DMS153 treated with DMSO at 0.1 percent for 48 hours (cell line): ENCODE results near the gene CEP112.
"Not testable (repeated sequence)": the region's sequence is repeated elsewhere in the genome, so short reads cannot be mapped to it uniquely, and the experiment has no call there.

ENCODE experiments used
- DNase-seq: peaks from one replicate; lab custom pipeline; 2025; ENCODE audit not compliant: unreplicated experiment; lab: John Stamatoyannopoulos, UW

Gene CEP112

DNA sequence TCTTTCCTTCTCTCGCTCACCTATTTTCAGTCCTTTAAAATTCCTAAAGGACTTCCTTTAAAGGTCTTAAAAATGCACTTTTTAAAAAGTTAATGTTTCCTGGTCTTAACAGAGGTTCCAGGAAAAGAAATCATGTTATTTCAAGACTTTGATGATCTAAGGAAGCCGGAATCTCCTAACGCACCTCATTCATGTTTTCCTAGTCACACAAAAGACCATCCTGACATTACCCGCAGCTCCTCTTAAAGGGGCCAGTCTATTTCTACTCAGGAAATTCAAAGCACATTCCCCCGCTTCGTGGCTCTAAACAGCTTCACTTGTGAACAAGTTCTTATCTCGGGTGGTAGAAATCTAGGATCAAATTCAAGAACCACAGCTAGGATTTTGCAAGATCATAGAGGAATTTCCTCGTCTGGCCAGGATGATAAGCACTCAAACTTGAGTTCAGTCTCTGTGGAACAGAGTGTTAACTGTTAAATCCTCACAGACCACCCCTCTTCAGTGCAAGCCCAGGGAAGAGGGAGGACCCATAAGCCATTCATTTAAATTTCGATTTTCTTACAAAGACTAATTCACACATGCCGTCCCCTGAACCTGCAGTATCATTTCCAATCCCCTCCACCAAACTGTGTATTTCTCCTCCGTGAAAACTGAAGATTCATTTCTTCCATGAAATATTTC, 493.4 kb downstream of the CEP112 start:
- DNase-seq = no peak

DNA sequence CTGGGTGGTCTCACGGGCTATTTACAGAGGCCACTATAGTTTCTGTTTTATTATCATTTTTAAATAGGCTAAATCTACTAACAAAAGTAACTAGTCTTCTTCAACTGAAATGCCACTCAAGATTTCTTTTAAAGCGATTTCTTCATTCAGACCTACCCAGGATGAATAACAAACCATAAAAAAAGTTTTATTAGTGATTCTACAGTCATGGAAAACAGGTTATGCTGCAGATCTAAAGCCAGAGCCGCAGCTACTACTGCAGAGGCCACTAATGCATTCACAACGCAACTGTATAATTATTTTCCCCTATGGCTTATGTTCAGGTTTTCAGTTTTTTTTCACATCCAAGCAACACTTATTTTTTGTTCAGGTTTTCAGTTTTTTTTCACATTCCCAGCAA, 494.3 kb downstream of the CEP112 start:
- DNase-seq = no peak

- no peak for DNase-seq
Measured at GRCh38 chr17:65696739-65697394, 495.1 kb downstream of the CEP112 start.

DNA sequence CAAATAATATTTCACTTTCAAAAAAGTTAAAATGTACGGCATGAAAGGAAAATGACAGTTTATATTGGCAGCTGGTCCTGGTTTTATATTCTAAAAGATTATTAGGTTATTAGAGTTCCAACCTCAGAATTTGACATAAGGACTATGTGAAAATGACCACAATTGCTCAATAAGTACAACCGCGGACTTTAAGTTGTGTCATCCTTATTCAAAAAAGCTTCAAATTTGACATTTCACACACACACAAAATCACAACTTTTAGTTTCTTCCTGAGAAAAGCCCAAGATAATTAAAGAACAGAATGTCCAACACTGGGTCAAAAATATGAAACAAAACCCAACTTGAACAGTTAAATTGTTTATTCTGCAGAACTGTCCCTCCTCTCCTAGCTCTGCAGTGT, 497.3 kb downstream of the CEP112 start:
- no peak for DNase-seq

DNA sequence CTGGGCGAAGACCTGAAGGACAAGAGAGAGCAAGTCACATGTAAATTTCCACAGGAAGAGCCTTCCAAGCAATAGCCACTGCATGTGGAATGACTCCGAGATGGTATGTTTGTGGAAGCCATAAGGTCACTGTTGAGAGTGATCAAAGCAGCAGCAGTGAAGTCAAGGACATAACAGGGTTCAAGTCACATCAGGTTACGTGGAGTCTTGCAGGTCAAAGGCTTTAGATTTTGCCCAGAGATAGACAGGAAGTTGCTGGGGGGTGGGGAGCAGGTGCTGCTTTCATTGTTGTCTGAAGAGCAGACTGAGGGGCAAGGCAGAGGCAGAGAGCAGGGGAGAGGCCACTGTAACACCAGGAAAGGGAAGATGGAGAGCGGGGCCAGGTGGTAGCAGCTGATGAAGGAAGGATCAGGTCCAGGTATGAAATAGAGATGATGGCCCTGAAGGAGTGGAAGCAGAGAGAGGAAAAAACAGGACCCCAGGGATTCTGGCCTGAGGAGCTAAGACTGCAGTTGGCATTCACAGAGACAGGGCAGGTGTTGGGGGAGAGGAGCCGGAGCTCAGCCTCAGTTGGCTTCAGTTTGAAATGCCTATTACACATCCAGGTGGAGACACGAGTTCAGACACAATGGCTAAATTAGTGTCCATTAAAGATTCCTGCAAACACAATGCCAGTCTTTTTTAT, 501.2 kb downstream of the CEP112 start:
- DNase-seq = peak; percentile 18

DNA sequence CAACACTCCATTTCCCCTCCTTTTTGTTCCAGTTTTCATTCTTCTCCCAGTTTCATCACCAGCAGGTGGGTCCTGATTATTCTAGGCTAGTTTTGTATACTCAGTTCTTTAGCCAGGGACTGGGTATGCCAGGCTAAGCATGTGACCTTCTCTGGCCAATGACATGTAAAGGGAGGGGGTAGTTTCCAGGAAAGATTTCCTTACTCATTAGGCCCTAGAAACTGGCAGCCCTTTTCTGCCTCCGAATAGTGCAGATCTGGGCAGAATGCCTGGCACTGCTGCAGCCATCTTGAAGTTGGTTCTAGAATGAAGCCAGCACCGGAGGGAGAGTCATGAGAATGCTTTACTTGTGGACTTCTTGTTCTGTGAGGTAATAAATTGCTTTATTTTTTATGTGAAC, 503.6 kb downstream of the CEP112 start:
- no peak for DNase-seq

- DNase-seq = no peak
Measured at GRCh38 chr17:65685110-65685509, 506.8 kb downstream of the CEP112 start.

GRCh38 chr17:65684631-65685030, 507.3 kb downstream of the CEP112 start:
- DNase-seq = no peak

DNA sequence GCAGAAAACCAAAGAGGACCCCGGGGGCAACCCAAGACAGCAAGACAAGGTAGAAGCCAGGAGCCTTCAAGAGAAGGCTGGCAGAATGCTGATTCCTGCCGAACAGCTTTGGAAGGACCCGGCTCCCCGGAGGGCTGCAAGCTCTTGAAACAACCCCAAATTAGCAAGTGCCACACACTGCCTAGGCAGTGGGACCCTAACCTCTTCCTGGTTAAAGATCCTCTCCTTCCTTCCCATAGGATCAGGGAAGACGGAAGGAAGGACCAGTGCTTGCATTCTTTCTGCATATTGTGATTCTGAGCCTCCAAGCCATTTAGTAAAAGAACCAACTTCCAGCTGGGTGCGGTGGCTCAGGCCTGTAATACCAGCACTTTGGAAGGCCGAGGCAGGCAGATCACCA, 508.5 kb downstream of the CEP112 start:
- no peak for DNase-seq

GRCh38 chr17:65681763-65682162, 510.2 kb downstream of the CEP112 start:
- not testable (repeated sequence) for DNase-seq

GRCh38 chr17:65679165-65679845, 512.6 kb downstream of the CEP112 start:
- DNase-seq = no peak

DNA sequence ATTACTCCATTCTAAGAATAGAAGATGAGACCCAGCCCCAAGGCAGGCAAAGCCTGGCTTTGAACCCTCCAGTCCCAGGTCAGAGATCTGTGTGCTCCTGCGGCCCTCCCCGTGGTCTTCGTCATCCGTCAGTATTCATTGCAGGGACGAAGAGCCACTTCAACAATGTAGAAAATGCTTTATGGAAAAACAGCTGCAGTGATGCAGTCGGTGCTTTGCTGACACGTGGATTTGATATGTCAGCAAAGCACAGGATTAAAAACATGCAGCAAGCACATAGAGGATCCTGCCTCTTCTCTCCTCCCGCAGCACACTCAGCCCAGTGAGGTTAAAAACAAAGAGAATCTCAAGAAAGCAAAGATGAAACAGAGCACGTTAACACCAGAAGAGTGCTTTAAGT, 513.4 kb downstream of the CEP112 start:
- no peak for DNase-seq

GRCh38 chr17:65677932-65678331, 514.0 kb downstream of the CEP112 start:
- DNase-seq = no peak

- DNase-seq = no peak
Measured at GRCh38 chr17:65674246-65675045, 517.5 kb downstream of the CEP112 start.

DNA sequence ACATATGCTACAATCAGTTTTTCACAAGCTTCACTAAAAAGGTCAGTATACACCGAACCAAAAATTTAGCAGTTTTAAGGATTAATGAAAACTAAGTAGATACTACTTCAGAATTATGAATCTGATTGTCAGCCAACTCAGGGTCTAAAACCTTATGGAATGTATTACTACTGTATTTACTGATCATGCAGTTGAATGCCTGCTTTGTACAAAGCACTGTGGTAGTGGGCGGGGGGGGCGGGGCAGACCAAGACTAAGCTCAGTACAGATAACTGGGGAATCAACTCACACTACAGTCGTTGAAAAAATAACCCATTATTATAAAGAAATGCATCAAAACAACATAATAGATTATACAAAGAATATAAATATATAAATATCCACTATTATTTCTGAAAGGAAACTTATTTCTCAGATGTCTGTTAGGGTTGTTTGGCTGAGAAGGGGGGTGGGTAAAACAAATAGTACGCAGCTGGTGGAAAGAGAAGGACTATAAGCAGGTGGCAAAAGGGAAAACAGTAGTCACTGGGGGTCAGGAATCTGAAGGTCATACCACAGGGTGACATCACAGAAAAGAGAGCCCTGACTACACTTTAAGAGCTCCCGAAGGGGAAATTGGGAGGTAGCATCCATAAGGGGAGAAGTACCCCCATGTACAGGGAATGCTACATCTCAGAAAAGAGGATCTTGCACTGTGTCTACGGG, 521.1 kb downstream of the CEP112 start:
- DNase-seq = no peak

DNA sequence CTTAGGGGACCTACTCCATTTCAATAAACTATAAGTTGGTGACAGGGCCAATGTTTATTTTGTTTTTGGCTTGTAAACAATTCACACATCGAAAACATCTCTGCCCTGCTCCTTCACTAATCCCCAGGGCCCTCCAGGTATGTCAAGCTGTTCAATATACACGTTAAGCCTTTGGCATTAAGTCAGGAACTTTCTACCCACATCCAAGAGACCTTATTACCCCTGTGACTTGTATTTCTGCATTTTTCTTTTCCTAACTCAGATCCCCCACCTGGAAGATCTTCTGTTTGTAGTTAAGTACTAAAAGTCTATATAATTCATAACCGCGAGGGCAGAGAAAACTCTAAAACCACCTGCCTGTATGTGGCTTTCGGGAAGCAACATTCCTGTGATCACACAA, 523.7 kb downstream of the CEP112 start:
- no peak for DNase-seq

DNA sequence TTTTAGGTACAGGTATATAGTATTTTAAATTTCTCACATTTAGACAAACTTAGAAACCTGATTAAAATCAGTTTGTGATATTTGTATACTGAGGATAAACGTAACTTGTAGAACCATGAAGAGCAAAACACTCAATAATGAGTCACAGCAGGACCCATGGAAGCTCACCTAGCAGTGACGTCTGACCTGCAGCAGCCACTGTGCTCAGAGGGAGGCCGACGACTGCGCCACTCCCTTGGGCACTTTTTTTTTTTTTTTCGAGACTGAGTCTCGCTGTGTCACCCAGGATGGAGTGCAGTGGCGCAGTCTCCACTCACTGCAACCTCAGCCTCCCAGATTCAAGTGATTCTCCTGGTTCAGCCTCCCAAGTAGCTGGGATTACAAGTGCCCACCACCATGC, 524.3 kb downstream of the CEP112 start:
- no peak for DNase-seq

DNA sequence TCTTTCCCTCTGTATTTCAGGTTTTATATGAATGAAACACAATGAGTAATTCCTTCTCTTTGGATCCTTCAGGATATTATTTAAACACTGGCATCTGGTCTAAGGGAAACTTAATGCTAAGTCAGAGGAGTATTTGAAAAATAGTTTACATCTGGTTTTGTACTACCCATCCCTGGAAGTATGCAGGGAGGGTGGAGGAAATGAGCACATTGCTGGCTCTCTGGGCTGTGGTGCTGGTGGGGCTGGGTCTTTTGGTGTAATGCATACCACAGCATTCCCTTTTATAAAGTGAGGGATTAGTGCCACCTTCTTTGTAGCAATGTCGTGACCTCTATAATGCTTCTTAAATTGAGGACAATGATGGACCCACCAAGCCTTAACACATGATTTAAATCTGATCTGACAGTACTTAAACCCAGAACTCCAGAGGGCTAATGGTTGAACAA, 525.0 kb downstream of the CEP112 start:
- no peak for DNase-seq

DNA sequence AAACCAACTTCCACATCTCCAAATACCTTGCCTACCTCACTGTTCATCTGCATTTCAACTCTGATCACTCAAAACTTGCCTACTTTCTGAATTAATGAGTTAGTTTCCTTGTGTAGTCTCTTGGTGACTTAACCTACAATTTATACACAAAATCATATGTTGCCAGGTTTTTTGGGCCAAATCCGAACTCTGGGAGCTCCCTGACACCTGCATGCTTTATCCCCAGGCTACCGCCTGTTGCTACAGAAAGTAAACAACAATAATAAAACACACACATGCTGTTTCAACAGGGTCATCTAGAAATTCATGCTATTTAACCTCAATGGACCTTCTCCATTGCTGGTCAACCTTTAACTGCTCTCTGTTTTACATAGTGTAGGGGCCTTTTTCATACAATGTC, 526.0 kb downstream of the CEP112 start:
- no peak for DNase-seq

- no peak for DNase-seq
Measured at GRCh38 chr17:65664696-65665095, 527.2 kb downstream of the CEP112 start.
